DMS 273 (cell line): Measurements from ENCODE around the gene RAPGEF1.
"Not testable (repeated sequence)": the region's sequence is repeated elsewhere in the genome, so short reads cannot be mapped to it uniquely, and the experiment has no call there.

Experiments used
- DNase-seq: peaks from one replicate; lab custom pipeline; 2025; ENCODE audit not compliant: unreplicated experiment; lab: John Stamatoyannopoulos, UW

RAPGEF1 gene

DNA sequence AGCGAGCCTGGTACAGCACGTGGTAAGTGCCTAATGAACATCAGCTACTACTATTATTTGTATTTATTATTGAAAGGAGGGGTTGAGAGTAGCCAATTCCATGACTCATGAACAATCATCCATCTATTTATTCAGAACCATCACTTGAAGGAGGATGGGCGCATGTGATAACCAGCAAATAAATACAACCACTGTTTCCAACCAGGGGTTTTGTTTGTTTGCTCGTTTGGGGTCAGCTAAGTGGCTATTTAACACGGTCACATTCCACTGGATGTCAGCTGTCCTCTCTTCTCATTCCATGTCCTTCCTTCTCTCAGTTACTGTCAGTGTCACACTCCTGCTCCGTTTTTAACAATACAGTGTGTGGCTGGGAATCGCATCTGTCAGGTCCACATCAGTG lies 8.6 kb downstream of the RAPGEF1 start:
- DNase-seq, result no peak

DNA sequence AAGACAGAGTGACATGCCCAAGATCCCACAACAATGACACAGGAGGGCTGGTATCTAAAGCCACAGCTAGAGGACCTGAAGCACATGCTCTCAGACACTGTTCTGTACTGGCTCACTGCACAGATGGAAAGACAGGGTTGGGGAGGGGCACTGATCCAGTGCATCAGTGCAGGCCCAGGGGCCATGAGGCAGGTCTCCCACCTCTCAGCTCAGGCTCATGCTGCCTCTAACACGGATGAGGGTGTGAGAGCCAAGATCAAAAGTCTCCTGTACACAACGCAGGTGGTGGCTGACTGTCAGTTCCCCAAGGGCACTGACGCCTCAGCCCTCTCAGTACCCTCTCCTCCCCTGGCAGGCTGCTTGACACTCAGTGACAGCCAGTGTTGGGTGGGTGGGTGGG lies 10.9 kb downstream of the RAPGEF1 start:
- DNase-seq, result peak; percentile 75

DNA sequence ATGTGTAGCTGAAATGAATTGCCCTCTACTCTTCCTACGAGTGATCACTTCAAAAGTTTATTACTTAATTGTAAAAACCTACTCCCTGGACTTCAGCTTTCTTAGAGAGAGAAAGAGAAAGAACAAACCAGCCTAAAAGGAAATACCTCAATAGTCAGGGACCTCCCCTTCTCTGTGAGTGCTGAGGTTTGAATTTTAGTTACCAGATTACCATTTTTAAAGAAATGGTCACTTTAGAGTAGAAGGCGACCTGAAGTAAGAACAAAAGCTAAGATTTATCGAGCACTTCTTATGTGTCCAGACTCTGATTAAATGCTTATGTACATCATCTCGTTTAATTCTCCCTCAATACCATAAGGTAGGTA lies 11.3 kb downstream of the RAPGEF1 start:
- no peak for DNase-seq

DNA sequence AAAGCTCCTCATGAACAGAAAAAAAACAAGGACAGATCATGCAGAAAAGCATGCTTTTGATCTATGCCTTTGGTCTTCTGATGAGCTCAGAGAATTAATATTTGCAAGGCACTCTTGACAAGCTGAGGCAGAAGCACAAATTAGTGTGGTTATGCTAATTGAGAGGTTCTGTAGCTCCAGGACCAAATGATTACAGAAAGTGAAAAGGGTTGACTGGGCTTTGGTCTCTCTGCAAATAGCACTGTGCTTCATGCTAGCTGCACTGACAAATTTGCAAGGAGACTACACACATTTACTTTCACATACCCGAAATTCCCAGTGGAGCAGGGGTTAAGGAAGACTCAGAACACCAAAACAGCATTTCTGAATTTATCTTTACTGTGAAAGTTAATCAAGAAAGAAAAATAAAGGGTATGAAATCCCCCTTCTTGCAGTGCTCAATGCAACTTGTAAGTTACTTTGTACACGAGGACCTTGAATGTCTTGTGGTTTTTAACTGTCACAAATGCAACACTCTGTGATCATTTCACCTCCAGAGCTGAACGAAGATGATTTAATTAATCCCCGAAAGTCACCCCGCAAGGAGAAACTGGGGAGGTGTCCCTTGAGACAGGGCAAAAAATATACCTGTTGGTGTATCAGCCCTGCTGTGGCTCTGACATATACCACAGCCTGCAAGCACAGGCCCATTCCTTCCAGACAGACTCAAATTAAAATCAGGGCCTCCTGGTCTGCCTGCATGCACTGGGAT lies 11.9 kb downstream of the RAPGEF1 start:
- DNase-seq, result no peak

DNA sequence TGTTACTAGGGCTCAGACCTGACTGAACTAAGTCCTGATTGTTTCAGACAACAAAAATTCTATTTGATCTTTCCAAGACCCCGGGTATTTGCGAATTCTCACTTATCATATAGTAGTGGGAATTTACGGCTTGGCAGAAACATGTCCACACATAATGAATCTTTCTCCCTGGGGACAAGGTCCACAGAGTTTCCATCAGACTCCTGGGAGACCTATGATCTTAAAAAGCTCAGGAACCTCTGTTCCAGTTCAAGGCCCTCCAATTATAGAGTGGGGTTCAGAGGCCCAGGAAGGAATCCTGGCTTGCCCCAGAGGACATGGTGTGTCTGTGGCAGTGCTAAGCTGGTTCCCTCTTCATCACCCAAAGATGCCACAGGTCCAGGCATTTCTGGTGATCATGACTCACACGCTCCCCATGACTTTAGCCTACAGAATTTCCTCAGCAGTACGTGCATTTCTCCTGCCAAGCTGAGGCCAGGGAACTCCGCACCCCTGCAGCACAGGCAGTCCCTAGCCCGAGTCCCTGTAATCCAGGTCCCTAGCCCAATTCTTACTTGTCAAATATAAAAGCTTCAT lies 12.6 kb downstream of the RAPGEF1 start:
- no peak for DNase-seq

DNA sequence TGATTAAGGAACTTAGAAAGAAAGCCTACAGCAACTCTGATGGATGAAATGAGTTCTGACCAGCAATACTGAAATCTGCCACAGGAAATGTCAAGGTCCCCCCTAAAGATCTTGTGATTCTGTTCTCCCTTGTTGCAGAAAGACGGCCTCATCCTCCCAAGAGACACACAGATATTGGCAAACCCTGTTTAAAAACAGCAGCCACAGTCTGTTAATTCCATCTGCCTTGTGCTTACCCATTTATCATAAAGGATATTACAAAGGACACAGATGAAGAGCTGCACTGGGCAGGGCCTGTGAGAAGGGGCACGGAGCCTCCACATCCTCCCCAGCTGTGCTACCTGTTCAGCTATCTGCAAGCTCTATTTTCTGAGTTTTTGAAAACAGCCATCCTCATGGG lies 15.2 kb downstream of the RAPGEF1 start:
- DNase-seq, result peak; percentile 56

DNA sequence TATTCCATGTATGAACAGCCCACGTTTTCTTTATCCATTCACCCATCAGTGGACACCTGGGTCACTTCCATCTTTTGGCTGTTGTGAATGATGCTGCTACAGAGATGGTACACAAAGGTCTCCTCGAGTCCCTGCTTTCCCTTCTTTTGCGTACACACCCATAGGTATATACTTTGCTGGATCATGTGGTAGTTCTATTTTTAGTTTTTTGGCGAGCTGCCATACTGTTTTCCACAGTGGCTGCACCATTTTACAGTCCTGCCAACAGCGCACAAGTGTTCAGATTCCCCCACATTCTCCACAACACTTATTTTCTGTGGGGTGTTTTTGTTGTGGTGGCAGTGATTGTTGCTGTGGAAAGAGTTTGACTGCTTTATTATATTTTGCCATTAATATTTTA lies 16.2 kb downstream of the RAPGEF1 start:
- DNase-seq, result no peak

DNA sequence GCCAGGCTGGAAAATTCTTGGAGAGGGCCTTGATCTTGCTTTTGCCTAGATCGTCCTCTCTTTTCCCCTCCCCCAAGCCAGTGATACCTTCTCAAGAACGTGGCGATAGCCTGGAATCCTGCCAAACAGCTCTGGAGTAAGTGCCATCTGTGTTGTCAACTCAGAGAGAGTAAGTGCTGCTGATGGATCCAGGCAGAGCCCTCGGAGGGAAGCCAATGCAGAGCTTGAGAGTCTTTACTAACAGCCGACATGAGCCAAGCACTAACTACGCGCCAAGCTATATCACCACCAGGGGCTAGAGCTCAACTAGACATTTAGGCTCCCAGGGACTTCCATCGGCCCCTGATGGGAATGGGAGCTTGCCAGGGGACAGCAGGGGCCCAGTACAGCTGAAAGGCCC lies 17.6 kb downstream of the RAPGEF1 start:
- peak; percentile 92 for DNase-seq

DNA sequence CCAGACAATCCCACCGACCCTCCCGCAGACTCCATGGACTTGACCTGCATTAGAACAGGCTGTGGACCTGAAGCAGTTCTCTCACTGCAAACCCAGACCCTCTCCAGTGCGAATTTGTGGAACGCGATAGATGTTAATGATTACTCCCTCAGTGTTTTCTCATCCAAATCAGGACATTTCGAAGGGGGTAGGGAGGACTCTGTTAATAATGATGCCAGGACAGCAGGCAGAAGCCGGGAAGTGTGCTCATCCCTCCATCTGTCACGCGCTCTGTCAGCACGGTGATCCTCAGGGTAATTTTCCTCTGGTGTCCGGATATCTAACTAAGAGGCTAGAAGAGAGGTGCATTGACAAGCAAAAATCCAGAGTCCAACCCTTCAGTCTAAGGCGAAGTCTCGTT lies 18.8 kb downstream of the RAPGEF1 start:
- DNase-seq, result no peak

DNA sequence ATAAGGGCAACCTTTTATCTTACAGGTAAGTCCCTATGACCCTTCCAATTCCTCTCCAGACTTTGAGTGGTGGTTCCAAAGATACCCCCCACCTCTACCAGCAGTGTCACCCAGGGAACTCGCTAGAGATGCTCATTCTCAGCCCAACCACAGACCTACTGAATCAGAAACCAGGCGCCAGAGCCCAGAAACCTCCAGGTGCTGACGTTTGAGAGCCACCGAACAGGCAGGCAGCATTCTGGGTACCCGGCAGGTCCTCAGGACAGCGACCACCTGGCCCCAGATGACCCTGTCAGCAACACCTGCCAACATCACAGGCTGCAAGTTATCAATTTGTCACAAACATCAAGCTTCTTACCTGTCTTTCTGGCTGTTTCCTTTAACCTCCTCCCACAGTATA lies 19.5 kb downstream of the RAPGEF1 start:
- no peak for DNase-seq

DNA sequence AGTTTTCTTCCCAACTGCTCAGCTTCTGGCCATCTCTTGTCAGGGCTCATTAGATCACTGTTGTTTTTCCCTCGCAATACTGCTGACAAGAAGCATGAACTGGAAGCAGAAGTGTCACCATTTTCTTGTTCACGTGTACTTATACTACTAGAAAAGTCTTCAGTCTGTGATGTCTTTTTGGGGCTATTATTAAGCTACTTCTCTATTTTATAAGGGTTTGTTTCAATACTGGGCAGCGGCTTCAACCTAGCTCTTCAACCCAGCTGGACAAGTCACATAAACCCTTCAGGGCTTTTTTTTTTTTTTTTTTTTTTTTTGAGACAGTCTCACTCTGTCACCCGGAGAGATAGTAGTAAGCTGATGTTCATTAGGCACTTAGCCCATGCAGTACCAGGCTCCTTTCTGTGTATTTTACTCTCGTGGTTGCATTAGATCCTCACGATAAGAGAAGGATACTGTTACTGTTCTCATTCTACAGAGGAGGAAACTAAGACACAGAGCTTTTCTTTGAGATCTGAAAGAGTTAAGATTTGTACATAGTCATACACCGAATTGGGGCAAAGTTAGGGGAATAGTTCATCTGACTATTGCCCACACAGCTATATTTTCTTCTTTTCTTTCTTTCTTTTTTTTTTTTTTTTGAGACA lies 20.5 kb downstream of the RAPGEF1 start:
- no peak for DNase-seq

DNA sequence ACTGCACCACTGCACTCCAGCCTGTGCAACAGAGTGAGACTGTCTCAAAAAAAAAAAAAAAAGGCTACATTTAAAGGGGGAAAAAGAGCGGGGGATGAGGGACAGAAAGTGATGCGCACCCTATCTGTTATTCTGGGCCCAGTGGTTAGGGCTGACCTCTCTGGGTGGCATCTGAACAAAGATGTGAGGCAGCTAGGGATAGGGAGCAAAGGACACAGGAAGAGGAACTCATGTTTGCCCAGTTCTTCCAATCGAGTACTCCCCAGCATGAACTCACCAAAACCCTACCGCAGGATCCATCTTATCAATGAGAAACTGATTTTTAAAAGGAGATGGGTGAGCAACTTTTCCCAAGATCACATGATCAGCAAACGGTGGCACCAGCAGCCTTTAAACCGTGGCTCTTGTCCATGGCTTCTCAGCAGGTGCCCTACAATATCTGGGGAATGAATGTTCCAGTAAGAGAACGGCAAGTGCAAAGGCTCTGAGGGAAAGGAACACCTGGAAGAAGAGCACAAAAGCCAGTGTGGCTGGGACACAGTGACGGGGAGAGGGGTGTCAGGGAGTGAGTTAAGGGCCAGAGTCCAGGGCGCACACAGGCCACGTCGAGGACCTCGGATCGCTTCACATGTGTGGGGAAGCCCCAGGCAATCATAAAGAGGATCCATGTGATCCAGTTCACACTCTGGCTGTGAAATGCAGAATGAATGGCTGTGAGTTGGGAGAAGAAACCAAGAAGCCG lies 22.0 kb downstream of the RAPGEF1 start:
- DNase-seq, result no peak

DNA sequence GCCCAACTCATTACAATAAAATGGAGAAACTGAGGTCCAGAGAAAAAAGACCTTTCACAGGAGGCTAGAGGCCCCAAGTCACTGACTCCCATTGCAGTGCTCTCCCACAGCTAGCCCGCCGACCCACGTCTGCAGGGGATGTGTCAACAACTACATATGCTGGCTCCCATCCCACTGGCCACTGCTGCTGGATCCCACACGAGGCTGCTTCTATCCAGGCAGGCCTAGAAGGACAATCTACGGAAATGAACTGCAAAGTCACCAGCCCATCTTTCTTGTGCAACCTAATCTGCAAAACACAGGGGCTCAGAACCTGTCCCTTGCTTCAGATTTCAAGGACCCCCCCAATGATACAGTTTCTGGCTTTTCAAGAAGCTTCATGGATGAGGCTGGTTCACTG lies 24.0 kb downstream of the RAPGEF1 start:
- DNase-seq, result no peak

DNA sequence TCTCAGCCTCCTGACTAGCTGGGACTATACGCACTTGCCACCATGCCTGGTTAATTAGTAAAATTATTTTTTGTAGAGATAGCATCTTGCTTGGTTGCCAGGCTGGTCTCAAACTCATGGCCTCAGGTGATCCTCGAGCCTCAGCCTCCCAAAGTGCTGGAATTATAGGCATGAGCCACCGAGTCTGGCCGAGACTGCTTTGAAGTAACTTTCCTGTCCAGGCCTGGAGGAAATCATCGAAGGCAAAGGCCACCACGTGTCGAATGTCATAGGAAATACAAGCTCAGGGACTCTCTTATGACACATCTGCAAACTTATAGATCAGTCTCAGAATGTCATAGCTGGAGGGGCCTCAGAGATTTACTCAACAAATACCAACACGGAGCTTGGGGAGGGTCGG lies 25.1 kb downstream of the RAPGEF1 start:
- DNase-seq, result no peak

DNA sequence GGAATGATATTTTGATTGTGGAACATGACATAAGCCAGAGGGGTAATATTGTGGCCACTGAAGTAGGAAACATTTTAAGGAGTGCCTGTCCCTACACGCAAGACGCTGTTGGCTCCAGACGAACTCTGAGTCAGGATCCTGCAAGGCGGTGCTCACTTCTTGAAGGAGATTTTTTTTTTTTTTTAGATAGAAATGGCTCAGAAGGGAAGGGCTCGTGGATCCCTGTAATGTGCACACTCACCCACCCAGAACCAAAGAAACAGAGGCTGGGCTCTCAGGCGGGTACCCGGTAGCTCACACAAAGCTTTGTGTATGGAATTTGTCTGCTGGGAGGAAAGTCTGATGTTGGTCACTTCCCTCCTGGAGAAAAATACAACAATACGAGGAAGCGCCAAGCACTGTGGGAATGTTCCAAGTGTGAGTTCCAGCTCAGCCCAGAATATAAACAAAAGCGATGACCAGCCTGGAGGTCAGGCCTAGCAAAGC lies 25.7 kb downstream of the RAPGEF1 start:
- no peak for DNase-seq

DNA sequence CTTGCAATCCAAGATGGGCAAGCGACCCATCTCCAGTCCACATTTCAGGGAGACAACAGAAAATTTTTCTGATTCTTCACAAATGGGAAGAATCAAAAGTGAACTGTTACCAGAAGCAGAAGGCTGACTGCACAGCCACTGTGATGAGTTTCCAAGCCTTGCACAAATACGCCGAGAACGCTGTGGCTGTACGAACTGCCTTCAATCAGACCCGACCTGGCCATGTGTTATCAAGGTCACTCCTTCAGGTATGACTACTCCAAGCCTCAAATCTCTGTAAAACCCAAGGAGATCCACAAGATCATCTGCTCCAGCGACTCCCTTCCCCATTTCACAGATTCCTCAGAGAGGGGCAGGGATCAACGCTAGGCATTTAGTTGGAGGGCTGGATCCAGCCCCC lies 26.9 kb downstream of the RAPGEF1 start:
- DNase-seq, result no peak

DNA sequence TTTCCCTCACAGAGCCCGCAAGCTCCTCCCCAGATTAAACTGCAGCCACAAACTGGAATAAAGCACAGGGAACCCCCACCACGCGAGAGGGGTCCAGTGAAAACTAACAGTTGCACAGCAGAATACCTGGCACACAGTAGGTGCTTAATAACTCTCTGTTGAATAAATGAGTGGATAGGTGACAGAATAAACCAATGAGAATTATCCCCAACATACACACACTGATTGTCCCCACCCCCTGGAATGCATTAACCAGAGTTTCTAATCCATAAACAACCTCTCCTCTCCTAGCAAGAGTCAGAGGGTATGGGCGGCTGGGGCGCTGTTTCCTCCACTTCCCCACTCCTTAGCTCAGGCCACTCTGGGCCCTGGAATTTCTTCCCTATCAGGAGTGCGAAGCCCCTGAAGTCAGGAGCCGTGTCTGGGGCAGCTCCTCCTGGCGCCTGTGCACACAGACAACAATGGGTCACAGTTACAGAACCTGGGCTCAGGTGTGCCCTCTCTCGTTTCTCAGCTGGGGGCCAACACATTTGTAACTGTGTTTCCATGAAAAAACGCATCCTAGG lies 27.6 kb downstream of the RAPGEF1 start:
- no peak for DNase-seq

DNA sequence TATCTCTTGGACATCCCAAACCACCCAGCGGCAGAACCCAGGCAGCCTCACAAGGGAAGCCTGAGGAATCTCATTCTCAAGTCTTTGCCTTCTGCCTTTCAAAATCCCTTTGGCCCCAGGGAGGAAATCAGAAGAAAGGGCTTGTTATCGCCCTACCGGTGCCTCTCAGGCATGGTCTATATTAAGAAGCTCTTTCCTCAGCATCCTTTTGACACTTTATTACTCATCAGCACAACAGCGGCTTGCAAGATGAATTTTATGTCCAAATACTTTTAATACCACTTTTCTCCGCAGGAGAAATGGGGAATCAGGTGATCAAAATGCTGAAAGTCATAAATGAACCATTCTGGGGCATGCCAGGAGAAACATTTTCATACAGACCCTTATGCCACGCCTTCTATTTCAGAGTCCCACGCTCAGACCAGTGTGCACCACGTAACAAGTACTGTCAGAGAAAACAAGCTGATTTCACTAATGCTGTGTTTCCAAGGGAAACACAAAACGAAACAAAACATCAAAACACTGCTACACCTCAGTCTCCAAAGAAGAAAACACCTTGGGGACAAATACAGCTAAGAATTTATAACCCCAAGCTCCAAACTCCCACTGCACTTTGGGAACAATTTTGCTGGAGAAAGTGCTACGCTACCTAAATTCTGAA lies 30.0 kb downstream of the RAPGEF1 start:
- DNase-seq, result no peak

DNA sequence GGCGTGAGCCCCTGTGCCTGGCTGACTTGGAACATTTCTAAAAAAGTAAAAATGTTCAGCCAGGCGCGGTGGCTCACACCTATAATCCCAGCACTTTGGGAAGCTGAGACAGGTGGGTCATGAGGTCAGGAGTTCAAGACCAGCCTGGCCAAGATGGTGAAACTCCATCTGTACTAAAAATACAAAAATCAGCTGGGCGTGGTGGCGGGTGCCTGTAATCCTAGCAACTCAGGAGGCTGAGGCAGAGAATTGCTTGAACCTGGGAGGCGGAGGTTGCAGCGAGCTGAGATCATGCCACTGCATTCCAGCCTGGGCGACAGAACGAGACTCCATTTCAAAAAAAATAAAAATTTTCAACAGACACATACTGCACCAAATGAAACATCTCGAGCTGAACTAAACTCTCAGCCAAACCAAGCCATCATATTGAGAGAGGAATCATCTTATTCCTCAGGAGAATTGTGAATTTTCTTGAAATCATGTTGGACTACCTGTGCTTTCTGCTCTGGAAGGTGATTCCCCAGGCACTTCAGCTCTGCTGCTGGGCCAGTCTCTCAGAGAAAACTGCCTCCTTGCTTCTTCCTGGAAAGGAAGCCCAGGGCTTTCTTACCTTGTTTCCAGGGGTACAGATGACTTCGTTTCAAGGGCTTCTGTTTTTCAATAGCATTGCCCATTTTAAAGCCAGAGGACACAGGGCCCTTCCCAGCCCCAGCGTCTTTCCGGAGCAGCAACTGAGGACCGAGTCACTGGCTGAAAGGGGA lies 30.7 kb downstream of the RAPGEF1 start:
- DNase-seq, result not testable (repeated sequence)
